NCI-H2227 treated with DMSO at 0.1 percent for 48 hours (cell line): ENCODE data around the gene CDH4.

ENCODE experiments used
- DNase-seq: peaks from one replicate; lab custom pipeline; 2025; lab: John Stamatoyannopoulos, UW

The CDH4 gene

DNA sequence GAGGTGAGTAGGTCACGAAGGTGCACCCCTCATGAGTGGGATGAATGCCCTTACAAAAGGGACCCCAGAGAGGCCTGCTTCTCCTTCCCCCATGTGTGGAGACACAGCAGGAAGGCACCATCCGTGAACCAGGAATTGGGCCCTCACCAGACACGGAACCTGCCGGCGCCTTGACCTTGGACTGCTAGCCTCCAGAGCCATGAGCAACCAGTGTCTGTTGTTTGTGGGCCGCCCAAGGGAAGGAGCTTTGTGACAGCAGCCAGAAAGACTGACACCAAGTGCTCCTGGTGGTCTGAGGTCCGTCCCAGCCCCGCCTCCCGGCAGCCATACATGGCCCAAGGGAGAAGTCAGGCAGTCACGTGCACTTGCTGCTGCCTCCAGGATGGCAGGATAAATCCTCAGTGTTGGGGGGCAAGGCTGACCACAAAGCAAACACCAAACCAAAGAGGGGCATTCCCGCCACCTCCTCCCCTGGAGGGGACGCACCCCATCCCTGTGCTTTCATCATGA, 29.3 kb downstream of the CDH4 start:
- DNase-seq, result no peak

- no peak for DNase-seq
These were observed 32.7 kb downstream of the CDH4 start for GRCh38 chr20:61284752-61285151.

- no peak for DNase-seq
These were observed 33.1 kb downstream of the CDH4 start for GRCh38 chr20:61285152-61285645.

- no peak for DNase-seq
These were observed 33.6 kb downstream of the CDH4 start for GRCh38 chr20:61285691-61286090.

GRCh38 chr20:61287583-61288275, 35.7 kb downstream of the CDH4 start:
- no peak for DNase-seq

DNA sequence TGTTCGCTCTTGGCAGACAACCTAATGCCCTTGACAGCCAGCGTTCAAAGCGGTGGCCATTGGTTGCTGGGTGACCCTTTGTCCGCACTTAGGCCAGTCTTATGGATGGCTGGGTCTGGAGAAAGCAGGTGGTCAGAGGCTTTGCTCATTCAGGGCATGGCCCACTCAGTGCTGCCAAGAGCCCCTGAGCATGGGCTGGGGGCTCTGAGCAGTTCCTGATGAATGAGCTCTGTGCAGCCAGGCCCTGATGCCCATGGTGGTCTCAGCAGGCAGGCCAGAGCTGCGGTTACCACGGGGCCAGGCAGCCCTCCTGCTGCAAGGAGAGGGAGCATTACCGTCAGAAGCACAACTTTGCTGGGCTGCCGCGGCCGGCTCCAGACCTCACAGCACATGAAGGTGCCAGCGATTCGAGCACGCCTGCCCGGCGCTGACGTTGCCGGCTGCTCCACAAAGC, 36.3 kb downstream of the CDH4 start:
- DNase-seq, result no peak

GRCh38 chr20:61289166-61289565, 37.1 kb downstream of the CDH4 start:
- no peak for DNase-seq

DNA sequence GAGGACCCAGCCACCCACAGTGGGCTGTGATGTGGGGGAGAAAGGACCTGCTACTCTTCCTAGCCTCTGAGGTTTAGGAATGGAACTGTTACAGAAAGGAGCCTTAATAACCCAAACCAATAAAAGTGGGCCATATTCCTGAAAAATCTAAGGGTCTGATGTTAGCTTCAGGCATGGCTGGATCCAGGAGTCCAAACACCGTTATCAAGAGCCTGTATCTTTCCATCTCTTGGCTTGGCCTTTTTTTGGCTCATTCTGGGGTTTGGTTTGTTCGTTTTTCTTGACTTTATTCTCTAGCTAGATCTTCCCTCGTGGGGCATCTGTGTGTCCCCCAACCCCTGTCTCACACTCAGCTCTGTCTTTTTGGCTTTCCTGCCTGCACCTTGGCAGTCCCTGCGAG, 38.7 kb downstream of the CDH4 start:
- DNase-seq, result no peak

GRCh38 chr20:61291166-61291829, 39.2 kb downstream of the CDH4 start:
- DNase-seq, result no peak

DNA sequence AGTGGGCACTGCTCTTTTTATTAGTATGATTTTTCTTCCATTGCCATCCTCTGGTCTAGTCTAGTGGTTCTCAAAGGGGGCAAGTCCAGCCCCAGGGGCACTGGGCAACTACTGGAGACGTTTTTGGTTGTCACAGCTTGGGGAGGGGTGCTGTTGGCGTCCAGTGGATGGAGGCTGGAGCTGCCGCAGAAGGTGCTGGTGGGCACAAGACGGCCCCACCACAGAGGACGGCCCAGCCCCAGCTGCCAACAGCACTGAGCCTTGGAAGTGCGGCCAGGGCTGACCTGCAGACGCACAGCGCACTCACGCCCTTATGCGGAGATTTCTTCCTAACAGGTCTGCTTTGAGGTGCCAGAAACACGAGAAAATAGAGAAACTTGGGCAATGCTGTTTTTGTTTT, 40.3 kb downstream of the CDH4 start:
- DNase-seq, result no peak

GRCh38 chr20:61292821-61293612, 41.0 kb downstream of the CDH4 start:
- no peak for DNase-seq

DNA sequence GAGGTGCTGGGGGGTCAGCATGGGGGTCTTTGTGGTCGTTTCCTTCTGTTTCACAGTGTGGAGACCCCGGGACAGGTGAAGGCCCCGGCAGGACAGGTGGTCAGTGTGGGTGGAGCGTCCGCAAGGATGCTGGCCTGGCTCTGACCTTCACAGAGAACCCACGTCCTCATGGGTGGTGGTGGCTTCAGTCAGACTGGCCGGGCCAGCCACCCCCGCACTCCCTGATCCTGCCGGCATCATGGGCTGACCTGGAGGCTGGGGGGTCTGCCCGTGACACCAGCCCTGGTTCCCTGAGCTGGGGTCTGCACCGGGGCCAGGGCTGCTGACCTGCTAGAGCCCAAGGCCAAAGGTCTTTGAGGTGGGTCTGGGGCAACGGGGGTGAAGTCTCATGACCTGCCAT, 41.9 kb downstream of the CDH4 start:
- DNase-seq, result no peak

- no peak for DNase-seq
These were observed 43.2 kb downstream of the CDH4 start for GRCh38 chr20:61295249-61295648.

DNA sequence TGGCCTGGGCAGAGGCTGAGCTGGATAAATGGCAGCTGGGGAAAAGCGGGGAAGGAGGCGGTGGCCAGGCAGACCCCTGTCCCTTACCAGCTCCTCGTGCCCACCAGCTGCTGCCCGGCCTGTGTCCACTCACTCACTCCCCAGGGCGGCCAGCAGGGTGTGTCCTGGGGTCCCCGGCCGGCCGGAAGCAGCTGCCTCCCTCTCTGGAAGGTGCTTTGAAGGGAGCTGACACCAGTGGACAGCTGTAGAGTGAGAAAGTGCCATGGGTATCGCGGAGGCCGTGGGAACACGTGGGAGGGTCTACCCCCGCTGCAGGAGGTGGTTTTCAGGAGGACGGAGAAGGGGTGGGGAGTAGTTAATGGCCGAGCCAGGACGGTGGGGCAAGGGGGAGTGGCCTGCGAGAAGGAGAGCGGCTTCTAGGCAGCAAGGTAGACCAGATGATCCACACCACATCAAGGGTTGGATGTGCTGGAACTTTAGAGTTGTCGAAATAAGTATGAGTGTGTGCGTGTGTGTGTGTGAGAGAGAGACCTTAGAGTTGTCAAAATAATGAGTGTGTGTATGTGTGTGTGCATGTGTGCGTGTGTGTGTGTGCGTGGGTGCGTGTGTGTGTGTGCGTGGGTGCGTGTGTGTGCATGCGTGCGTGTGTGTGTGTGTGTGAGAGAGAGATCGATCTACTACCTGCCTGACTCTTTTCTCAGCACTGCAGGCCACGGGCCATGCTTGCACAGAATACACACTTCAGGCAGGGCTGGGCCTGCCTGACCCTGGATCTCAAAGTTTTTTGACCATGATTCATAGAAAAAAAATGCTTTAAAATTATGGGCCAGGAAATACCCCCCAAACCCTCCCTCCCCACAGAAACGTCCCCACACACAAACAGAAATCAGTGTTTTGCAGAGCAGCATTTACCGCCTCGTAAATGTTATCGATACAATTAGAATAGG, 43.9 kb downstream of the CDH4 start:
- no peak for DNase-seq

DNA sequence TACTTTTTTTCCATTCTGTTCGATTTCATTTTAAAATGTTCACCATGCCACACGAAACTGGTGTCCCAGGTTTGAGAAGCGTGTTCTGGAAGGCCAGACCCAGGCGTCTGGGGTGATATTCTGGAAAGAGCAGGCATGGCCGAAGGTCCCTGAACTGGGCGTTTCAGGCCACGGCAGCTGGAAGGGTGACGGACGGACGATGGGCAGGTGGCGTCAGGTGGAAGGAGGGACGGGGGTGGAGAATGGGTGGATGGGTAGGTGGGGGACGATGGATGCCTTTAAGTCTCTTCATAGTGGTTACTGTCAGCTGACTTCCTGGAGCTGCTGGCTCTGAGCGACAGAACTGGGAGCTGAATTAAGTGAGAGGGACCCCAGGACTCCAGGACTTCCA, 44.6 kb downstream of the CDH4 start:
- DNase-seq, result no peak

- DNase-seq, result no peak
These were observed 45.4 kb downstream of the CDH4 start for GRCh38 chr20:61297491-61297890.

DNA sequence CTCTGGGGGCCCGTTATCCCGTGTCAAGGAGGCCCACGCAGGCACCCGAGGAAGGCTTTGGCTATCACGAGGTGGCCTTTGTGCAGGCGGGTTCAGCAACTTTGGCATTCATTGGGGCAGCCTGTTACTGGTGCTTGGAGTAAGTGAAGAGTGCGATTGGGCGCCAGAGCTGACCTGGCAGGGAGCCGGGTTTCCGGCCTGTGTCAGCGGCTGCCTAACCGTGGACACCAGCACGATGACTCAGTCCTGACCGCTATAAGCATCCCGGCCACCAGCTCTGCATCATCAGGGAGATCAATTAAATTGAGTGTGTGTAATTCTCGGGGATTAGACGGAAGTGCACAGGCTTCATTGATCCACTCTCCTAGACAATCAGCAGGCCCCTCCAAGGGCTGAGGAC, 45.9 kb downstream of the CDH4 start:
- no peak for DNase-seq

DNA sequence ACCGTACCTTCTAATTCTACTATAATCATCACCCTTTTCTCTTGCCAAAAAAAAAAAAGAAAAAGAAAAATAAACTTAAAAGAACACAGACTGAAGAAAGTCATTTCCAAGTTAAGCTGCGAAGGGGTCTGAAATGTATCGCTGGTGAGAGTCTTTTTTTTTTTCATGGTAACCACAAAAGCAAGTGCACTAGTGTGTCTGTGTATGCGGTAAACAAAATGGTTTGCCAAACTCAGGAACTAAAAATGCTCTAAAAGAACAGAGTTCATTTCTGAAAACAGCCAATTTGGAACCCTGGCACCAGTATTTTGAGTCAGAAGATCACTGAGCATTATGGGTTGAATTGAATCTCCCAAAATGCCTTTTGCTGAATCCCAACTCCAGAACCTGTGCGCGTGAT, 46.6 kb downstream of the CDH4 start:
- no peak for DNase-seq

- DNase-seq, result no peak
These were observed 47.0 kb downstream of the CDH4 start for GRCh38 chr20:61299104-61299503.

DNA sequence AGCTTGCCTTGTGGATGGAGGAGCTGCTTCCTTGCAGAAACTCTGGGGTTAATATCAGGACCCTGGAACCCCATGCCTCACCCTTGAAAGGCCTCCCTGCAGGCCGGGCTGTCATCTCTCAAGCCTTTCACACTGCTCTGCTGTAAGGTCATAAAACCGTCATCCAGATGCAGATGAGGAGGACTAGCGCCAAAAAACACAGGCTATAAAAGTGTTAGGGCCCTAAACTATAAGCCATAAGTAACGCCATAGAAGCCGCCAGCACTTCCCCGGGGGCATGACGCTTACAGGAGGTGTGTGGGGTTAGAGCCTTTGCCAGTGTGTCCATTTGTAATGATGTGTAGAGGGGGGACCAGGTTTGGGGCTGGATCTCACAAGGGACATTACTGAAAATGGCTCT, 47.6 kb downstream of the CDH4 start:
- DNase-seq, result no peak

- DNase-seq, result no peak
These were observed 48.2 kb downstream of the CDH4 start for GRCh38 chr20:61300293-61300692.

GRCh38 chr20:61300709-61301108, 48.6 kb downstream of the CDH4 start:
- no peak for DNase-seq
